Measurements from ENCODE around the gene CFAP298. TPM values are rescaled to one million over a fixed set of nuclear protein-coding genes. Genes with fewer than 3 reads are reported as not detected.
A peak's percentile ranks its signal among the peaks of the same experiment; 100 is the strongest.
"Not testable (repeated sequence)": the region's sequence is repeated elsewhere in the genome, so short reads cannot be mapped to it uniquely, and the experiment has no call there.

The CFAP298 gene
- total RNA-seq, 1 donor from 2014 or later = 22.1 TPM

GRCh38 chr21:32645261-32646182 lies 33.3 kb upstream of the CFAP298 start:
- no peak overlapping the region for H3K4me3 ChIP-seq
- H3K4me1 ChIP-seq = no peaks in the 10 kb centered on the region
- peaks cover 0 to 25% of the 10 kb centered on the region in 2 donors for H3K36me3 ChIP-seq
- no peaks in the 10 kb centered on the region for H3K27me3 ChIP-seq
- intact Hi-C loops (cut with DNase I) = no loop called here
- TF ChIP-seq POLR2A (IDR thresholded peaks at IDR 0.05) (no peak), POLR2AphosphoS5 (IDR thresholded peaks at IDR 0.05; ENCODE audit: insufficient read depth in 1 of 2, low read depth in 1 of 2) (no peak), CTCF (IDR thresholded peaks at IDR 0.05) (no peak)
- no peaks in the 10 kb centered on the region for H3K9me3 ChIP-seq
- H3K27ac ChIP-seq = no peak overlapping the region
- DNase-seq (ENCODE audit: extremely low spot score in 2 of 2) = no peak

GRCh38 chr21:32641710-32642698 lies 29.8 kb upstream of the CFAP298 start:
- intact Hi-C loops (cut with DNase I) = no loop called here
- no peak for TF ChIP-seq POLR2AphosphoS5 (IDR thresholded peaks at IDR 0.05; ENCODE audit: insufficient read depth in 1 of 2, low read depth in 1 of 2)
- no peak for TF ChIP-seq CTCF (IDR thresholded peaks at IDR 0.05)
- no peak overlapping the region for H3K27ac ChIP-seq
- peaks cover 0 to 46% of the 10 kb centered on the region in 2 donors for H3K36me3 ChIP-seq
- H3K4me3 ChIP-seq = no peak overlapping the region
- no peaks in the 10 kb centered on the region for H3K4me1 ChIP-seq
- no peaks in the 10 kb centered on the region for H3K27me3 ChIP-seq
- DNase-seq (ENCODE audit: extremely low spot score in 2 of 2) = no peak
- H3K9me3 ChIP-seq = no peaks in the 10 kb centered on the region

- H3K27me3 ChIP-seq = no peaks in the 10 kb centered on the region
- H3K9me3 ChIP-seq = no peaks in the 10 kb centered on the region
- TF ChIP-seq CTCF (IDR thresholded peaks at IDR 0.05) (no peak), POLR2AphosphoS5 (IDR thresholded peaks at IDR 0.05; ENCODE audit: insufficient read depth in 1 of 2, low read depth in 1 of 2) (no peak), POLR2A (IDR thresholded peaks at IDR 0.05) (no peak)
- peaks cover 0 to 18% of the 10 kb centered on the region in 2 donors for H3K36me3 ChIP-seq
- H3K4me3 ChIP-seq = no peak overlapping the region
- no peaks in the 10 kb centered on the region for H3K4me1 ChIP-seq
- DNase-seq (ENCODE audit: extremely low spot score in 2 of 2) = no peak
- intact Hi-C loops (cut with DNase I) = no loop called here
- no peak overlapping the region for H3K27ac ChIP-seq
Observed at GRCh38 chr21:32626621-32627196, 14.5 kb upstream of the CFAP298 start.

GRCh38 chr21:32618218-32618617 lies 6.0 kb upstream of the CFAP298 start:
- intact Hi-C loops (cut with DNase I); H3K36me3 ChIP-seq; DNase-seq (ENCODE audit: extremely low spot score in 2 of 2); H3K4me3 ChIP-seq; H3K9me3 ChIP-seq; H3K27ac ChIP-seq; H3K4me1 ChIP-seq; H3K27me3 ChIP-seq: not testable (repeated sequence)

- intact Hi-C loops (cut with DNase I) = no loop called here
- no peak for DNase-seq (ENCODE audit: extremely low spot score in 2 of 2)
- Histone ChIP-seq H3K36me3 (peaks cover 0 to 9% of the 10 kb centered on the region in 2 donors), H3K27ac (peak overlapping the region; percentile 85), H3K4me1 (peaks cover 24% of the 10 kb centered on the region), H3K4me3 (peak overlapping the region; percentile 67 to 82), H3K27me3 (no peaks in the 10 kb centered on the region), H3K9me3 (no peaks in the 10 kb centered on the region)
- no peak for TF ChIP-seq POLR2AphosphoS5 (IDR thresholded peaks at IDR 0.05; ENCODE audit: insufficient read depth in 1 of 2, low read depth in 1 of 2)
- TF ChIP-seq CTCF (IDR thresholded peaks at IDR 0.05) = no peak
- TF ChIP-seq POLR2A (IDR thresholded peaks at IDR 0.05) = no peak
Observed at GRCh38 chr21:32613436-32614043, 1.4 kb upstream of the CFAP298 start.
